Measurements from ENCODE around the gene CEP57.

The CEP57 gene

GRCh38 chr11:95780544-95780943 lies 9.8 kb upstream of the CEP57 start:
- H3K4me3 ChIP-seq (ENCODE audit: extremely low read depth, insufficient read depth, low read length, poor library complexity, severe bottlenecking): no peak overlapping the region
- H3K9me3 ChIP-seq (ENCODE audit: control insufficient read depth, low read length): no peaks in the 10 kb centered on the region
- WGBS, 2 experiments (ENCODE audit: insufficient coverage in 2 of 2): 100% methylated on average over 1 of the region's 2 CpGs; no CpG with 5 or more reads in 1 of the 2 experiments
- H3K27ac ChIP-seq (ENCODE audit: low read depth, low read length, severe bottlenecking): no peak overlapping the region
- no peaks in the 10 kb centered on the region for H3K4me1 ChIP-seq (ENCODE audit: control insufficient read depth, insufficient read depth, low read length, poor library complexity, severe bottlenecking)
- H3K36me3 ChIP-seq (ENCODE audit: control insufficient read depth, insufficient read depth, low read length): peaks cover 56% of the 10 kb centered on the region

- Histone ChIP-seq H3K9me3 (ENCODE audit: control insufficient read depth, low read length) (no peaks in the 10 kb centered on the region), H3K36me3 (ENCODE audit: control insufficient read depth, insufficient read depth, low read length) (peaks cover 33% of the 10 kb centered on the region), H3K4me1 (ENCODE audit: control insufficient read depth, insufficient read depth, low read length, poor library complexity, severe bottlenecking) (no peaks in the 10 kb centered on the region), H3K27ac (ENCODE audit: low read depth, low read length, severe bottlenecking) (peak overlapping the region; percentile 99), H3K4me3 (ENCODE audit: extremely low read depth, insufficient read depth, low read length, poor library complexity, severe bottlenecking) (peak overlapping the region; percentile 98)
- 0 to 1% methylated on average over 31 to 34 of the region's 34 CpGs for WGBS, 2 experiments (ENCODE audit: insufficient coverage in 2 of 2)
Measured at GRCh38 chr11:95788921-95789505, 1.3 kb upstream of the CEP57 start.

GRCh38 chr11:95789506-95790122 lies 684 bp upstream of the CEP57 start, which contains the start of gene FAM76B:
TSS of gene FAM76B (minus strand) at chr11:95789782. CDS start at chr11:95789478, 304 bp downstream.
- Histone ChIP-seq H3K4me3 (ENCODE audit: extremely low read depth, insufficient read depth, low read length, poor library complexity, severe bottlenecking) (peak within 1 kb of the TSS; percentile 98), H3K4me1 (ENCODE audit: control insufficient read depth, insufficient read depth, low read length, poor library complexity, severe bottlenecking) (no peaks in the 10 kb centered on the region), H3K36me3 (ENCODE audit: control insufficient read depth, insufficient read depth, low read length) (peaks cover 28% of the 10 kb centered on the region), H3K9me3 (ENCODE audit: control insufficient read depth, low read length) (no peaks in the 10 kb centered on the region), H3K27ac (ENCODE audit: low read depth, low read length, severe bottlenecking) (peak within 1 kb of the TSS; percentile 99)
- WGBS, 2 experiments (ENCODE audit: insufficient coverage in 2 of 2): 0% methylated on average over 33 to 38 of the region's 62 CpGs

GRCh38 chr11:95790933-95791708 lies 823 bp downstream of the CEP57 start:
- H3K4me1 ChIP-seq (ENCODE audit: control insufficient read depth, insufficient read depth, low read length, poor library complexity, severe bottlenecking): no peaks in the 10 kb centered on the region
- peak overlapping the region; percentile 98 for H3K4me3 ChIP-seq (ENCODE audit: extremely low read depth, insufficient read depth, low read length, poor library complexity, severe bottlenecking)
- 3% methylated on average over 16 to 24 of the region's 29 CpGs for WGBS, 2 experiments (ENCODE audit: insufficient coverage in 2 of 2)
- no peaks in the 10 kb centered on the region for H3K9me3 ChIP-seq (ENCODE audit: control insufficient read depth, low read length)
- H3K36me3 ChIP-seq (ENCODE audit: control insufficient read depth, insufficient read depth, low read length): peaks cover 13% of the 10 kb centered on the region
- H3K27ac ChIP-seq (ENCODE audit: low read depth, low read length, severe bottlenecking): peak overlapping the region; percentile 99

- no peaks in the 10 kb centered on the region for H3K9me3 ChIP-seq (ENCODE audit: control insufficient read depth, low read length)
- peaks cover 11% of the 10 kb centered on the region for H3K36me3 ChIP-seq (ENCODE audit: control insufficient read depth, insufficient read depth, low read length)
- 18 to 23% methylated on average over 8 of the region's 8 CpGs for WGBS, 2 experiments (ENCODE audit: insufficient coverage in 2 of 2)
- H3K4me3 ChIP-seq (ENCODE audit: extremely low read depth, insufficient read depth, low read length, poor library complexity, severe bottlenecking): peak overlapping the region; percentile 98
- H3K4me1 ChIP-seq (ENCODE audit: control insufficient read depth, insufficient read depth, low read length, poor library complexity, severe bottlenecking): no peaks in the 10 kb centered on the region
- no peak overlapping the region for H3K27ac ChIP-seq (ENCODE audit: low read depth, low read length, severe bottlenecking)
Measured at GRCh38 chr11:95791709-95792033, 1.4 kb downstream of the CEP57 start.

GRCh38 chr11:95792200-95792599 lies 1.9 kb downstream of the CEP57 start:
- WGBS, 2 experiments (ENCODE audit: insufficient coverage in 2 of 2): 65 to 80% methylated on average over 2 to 4 of the region's 8 CpGs
- H3K36me3 ChIP-seq (ENCODE audit: control insufficient read depth, insufficient read depth, low read length): peaks cover 6% of the 10 kb centered on the region
- peak overlapping the region; percentile 98 for H3K4me3 ChIP-seq (ENCODE audit: extremely low read depth, insufficient read depth, low read length, poor library complexity, severe bottlenecking)
- no peak overlapping the region for H3K27ac ChIP-seq (ENCODE audit: low read depth, low read length, severe bottlenecking)
- no peaks in the 10 kb centered on the region for H3K9me3 ChIP-seq (ENCODE audit: control insufficient read depth, low read length)
- no peaks in the 10 kb centered on the region for H3K4me1 ChIP-seq (ENCODE audit: control insufficient read depth, insufficient read depth, low read length, poor library complexity, severe bottlenecking)

- Histone ChIP-seq H3K27ac (ENCODE audit: low read depth, low read length, severe bottlenecking) (no peak overlapping the region), H3K9me3 (ENCODE audit: control insufficient read depth, low read length) (no peaks in the 10 kb centered on the region), H3K4me1 (ENCODE audit: control insufficient read depth, insufficient read depth, low read length, poor library complexity, severe bottlenecking) (no peaks in the 10 kb centered on the region), H3K4me3 (ENCODE audit: extremely low read depth, insufficient read depth, low read length, poor library complexity, severe bottlenecking) (no peak overlapping the region), H3K36me3 (ENCODE audit: control insufficient read depth, insufficient read depth, low read length) (peaks cover 4% of the 10 kb centered on the region)
- WGBS, 2 experiments (ENCODE audit: insufficient coverage in 2 of 2): 93 to 100% methylated on average over 2 to 7 of the region's 7 CpGs
Measured at GRCh38 chr11:95792700-95793099, 2.4 kb downstream of the CEP57 start.

GRCh38 chr11:95793116-95793515 lies 2.8 kb downstream of the CEP57 start:
- Histone ChIP-seq H3K4me1 (ENCODE audit: control insufficient read depth, insufficient read depth, low read length, poor library complexity, severe bottlenecking) (no peaks in the 10 kb centered on the region), H3K9me3 (ENCODE audit: control insufficient read depth, low read length) (no peaks in the 10 kb centered on the region), H3K36me3 (ENCODE audit: control insufficient read depth, insufficient read depth, low read length) (peaks cover 4% of the 10 kb centered on the region), H3K27ac (ENCODE audit: low read depth, low read length, severe bottlenecking) (no peak overlapping the region), H3K4me3 (ENCODE audit: extremely low read depth, insufficient read depth, low read length, poor library complexity, severe bottlenecking) (no peak overlapping the region)
- WGBS, 2 experiments (ENCODE audit: insufficient coverage in 2 of 2): 90 to 100% methylated on average over 3 of the region's 4 CpGs

- Histone ChIP-seq H3K27ac (ENCODE audit: low read depth, low read length, severe bottlenecking) (no peak overlapping the region), H3K4me3 (ENCODE audit: extremely low read depth, insufficient read depth, low read length, poor library complexity, severe bottlenecking) (no peak overlapping the region), H3K9me3 (ENCODE audit: control insufficient read depth, low read length) (no peaks in the 10 kb centered on the region), H3K36me3 (ENCODE audit: control insufficient read depth, insufficient read depth, low read length) (peaks cover 5% of the 10 kb centered on the region), H3K4me1 (ENCODE audit: control insufficient read depth, insufficient read depth, low read length, poor library complexity, severe bottlenecking) (no peaks in the 10 kb centered on the region)
- WGBS, 2 experiments (ENCODE audit: insufficient coverage in 2 of 2): 100% methylated on average over 1 of the region's 5 CpGs; no CpG with 5 or more reads in 1 of the 2 experiments
Measured at GRCh38 chr11:95794086-95794485, 3.8 kb downstream of the CEP57 start.

GRCh38 chr11:95795627-95796295 lies 5.5 kb downstream of the CEP57 start:
- WGBS, 2 experiments (ENCODE audit: insufficient coverage in 2 of 2): 100% methylated on average over 2 of the region's 3 CpGs; no CpG with 5 or more reads in 1 of the 2 experiments
- Histone ChIP-seq H3K9me3 (ENCODE audit: control insufficient read depth, low read length) (no peaks in the 10 kb centered on the region), H3K27ac (ENCODE audit: low read depth, low read length, severe bottlenecking) (no peak overlapping the region), H3K36me3 (ENCODE audit: control insufficient read depth, insufficient read depth, low read length) (peaks cover 20% of the 10 kb centered on the region), H3K4me3 (ENCODE audit: extremely low read depth, insufficient read depth, low read length, poor library complexity, severe bottlenecking) (no peak overlapping the region), H3K4me1 (ENCODE audit: control insufficient read depth, insufficient read depth, low read length, poor library complexity, severe bottlenecking) (no peaks in the 10 kb centered on the region)

Data from mesodermal cell (in vitro differentiated cells).